Measurements from ENCODE around the gene FOXK2. TPM values are rescaled to one million over a fixed set of nuclear protein-coding genes. Genes with fewer than 3 reads are reported as not detected.
"Not testable (repeated sequence)": the region's sequence is repeated elsewhere in the genome, so short reads cannot be mapped to it uniquely, and the experiment has no call there.

The FOXK2 gene
- total RNA-seq, 1 donor from 2014 or later: 76.6 TPM

GRCh38 chr17:82569621-82570020 lies 50.1 kb downstream of the FOXK2 start:
- no peak for TF ChIP-seq CTCF (IDR thresholded peaks at IDR 0.05; ENCODE audit: unreplicated experiment)
- Mint-ChIP-seq H3K27me3 (no peaks in the 10 kb centered on the region), H3K9me3 (ENCODE audit: low read depth) (no peaks in the 10 kb centered on the region), H3K36me3 (ENCODE audit: insufficient read depth) (peaks cover 24% of the 10 kb centered on the region), H3K4me3 (ENCODE audit: low read depth) (no peak overlapping the region), H3K4me1 (ENCODE audit: low read depth) (peaks cover 9% of the 10 kb centered on the region), H3K27ac (no peak overlapping the region)
- DNase-seq (ENCODE audit: low spot score, unreplicated experiment): no peak

- TF ChIP-seq CTCF (IDR thresholded peaks at IDR 0.05; ENCODE audit: unreplicated experiment): no peak
- peak overlapping the region; percentile 69 for H3K27ac Mint-ChIP-seq
- peaks cover 9% of the 10 kb centered on the region for H3K4me1 Mint-ChIP-seq (ENCODE audit: low read depth)
- no peak for DNase-seq (ENCODE audit: low spot score, unreplicated experiment)
- no peak overlapping the region for H3K4me3 Mint-ChIP-seq (ENCODE audit: low read depth)
- H3K9me3 Mint-ChIP-seq (ENCODE audit: low read depth): no peaks in the 10 kb centered on the region
- H3K36me3 Mint-ChIP-seq (ENCODE audit: insufficient read depth): peaks cover 23% of the 10 kb centered on the region
- no peaks in the 10 kb centered on the region for H3K27me3 Mint-ChIP-seq
Observed at GRCh38 chr17:82570277-82570676, 50.7 kb downstream of the FOXK2 start.

- H3K27ac Mint-ChIP-seq: peak overlapping the region; percentile 19
- H3K27me3 Mint-ChIP-seq: no peaks in the 10 kb centered on the region
Observed at GRCh38 chr17:82571855-82572254, 52.3 kb downstream of the FOXK2 start.

GRCh38 chr17:82574041-82574440 lies 54.5 kb downstream of the FOXK2 start:
- no peaks in the 10 kb centered on the region for H3K4me1 Mint-ChIP-seq (ENCODE audit: low read depth)
- H3K9me3 Mint-ChIP-seq (ENCODE audit: low read depth): no peaks in the 10 kb centered on the region
- no peak for DNase-seq (ENCODE audit: low spot score, unreplicated experiment)
- H3K27ac Mint-ChIP-seq: peak overlapping the region; percentile 56
- no peaks in the 10 kb centered on the region for H3K27me3 Mint-ChIP-seq
- peaks cover 22% of the 10 kb centered on the region for H3K36me3 Mint-ChIP-seq (ENCODE audit: insufficient read depth)
- no peak for TF ChIP-seq CTCF (IDR thresholded peaks at IDR 0.05; ENCODE audit: unreplicated experiment)
- H3K4me3 Mint-ChIP-seq (ENCODE audit: low read depth): no peak overlapping the region

More at GRCh38 chr17:82571855-82572254, 52.3 kb downstream of the FOXK2 start:
- H3K9me3 Mint-ChIP-seq (ENCODE audit: low read depth): no peaks in the 10 kb centered on the region
- H3K36me3 Mint-ChIP-seq (ENCODE audit: insufficient read depth): peaks cover 25% of the 10 kb centered on the region
- H3K4me3 Mint-ChIP-seq (ENCODE audit: low read depth): no peak overlapping the region
- no peak for DNase-seq (ENCODE audit: low spot score, unreplicated experiment)
- no peak for TF ChIP-seq CTCF (IDR thresholded peaks at IDR 0.05; ENCODE audit: unreplicated experiment)
- peaks cover 9% of the 10 kb centered on the region for H3K4me1 Mint-ChIP-seq (ENCODE audit: low read depth)

GRCh38 chr17:82575581-82576221 lies 56.2 kb downstream of the FOXK2 start:
- not testable (repeated sequence) for H3K4me3 Mint-ChIP-seq (ENCODE audit: low read depth); H3K9me3 Mint-ChIP-seq (ENCODE audit: low read depth); H3K27me3 Mint-ChIP-seq; DNase-seq (ENCODE audit: low spot score, unreplicated experiment); H3K4me1 Mint-ChIP-seq (ENCODE audit: low read depth); H3K27ac Mint-ChIP-seq
- H3K36me3 Mint-ChIP-seq (ENCODE audit: insufficient read depth): peaks cover 14% of the 10 kb centered on the region

- H3K9me3 Mint-ChIP-seq (ENCODE audit: low read depth): no peaks in the 10 kb centered on the region
- no peak overlapping the region for H3K27ac Mint-ChIP-seq
- TF ChIP-seq CTCF (IDR thresholded peaks at IDR 0.05; ENCODE audit: unreplicated experiment): no peak
- H3K4me3 Mint-ChIP-seq (ENCODE audit: low read depth): no peak overlapping the region
- no peaks in the 10 kb centered on the region for H3K4me1 Mint-ChIP-seq (ENCODE audit: low read depth)
- no peak for DNase-seq (ENCODE audit: low spot score, unreplicated experiment)
- H3K27me3 Mint-ChIP-seq: no peaks in the 10 kb centered on the region
- H3K36me3 Mint-ChIP-seq (ENCODE audit: insufficient read depth): peaks cover 12% of the 10 kb centered on the region
Observed at GRCh38 chr17:82577300-82577699, 57.8 kb downstream of the FOXK2 start.

GRCh38 chr17:82579969-82580368 lies 60.4 kb downstream of the FOXK2 start:
- not testable (repeated sequence) for H3K27ac Mint-ChIP-seq; H3K27me3 Mint-ChIP-seq; DNase-seq (ENCODE audit: low spot score, unreplicated experiment); H3K4me1 Mint-ChIP-seq (ENCODE audit: low read depth); H3K4me3 Mint-ChIP-seq (ENCODE audit: low read depth); H3K9me3 Mint-ChIP-seq (ENCODE audit: low read depth)
- peaks cover 15% of the 10 kb centered on the region for H3K36me3 Mint-ChIP-seq (ENCODE audit: insufficient read depth)
